Measurements from ENCODE around the gene C1QL2.

C1QL2 gene

GRCh38 chr2:119195001-119195400 lies 36.5 kb upstream of the C1QL2 start:
- TF ChIP-seq CTCF (IDR thresholded peaks at IDR 0.05; ENCODE audit: low read depth, low read length, missing control alignments), result no peak
- no peak for DNase-seq (ENCODE audit: extremely low read depth, low read depth)
- no peak overlapping the region for H3K4me3 ChIP-seq (replicated peaks; ENCODE audit: low read depth, low read length)

- no peak for DNase-seq (ENCODE audit: extremely low read depth, low read depth)
- peak; percentile 3 for TF ChIP-seq CTCF (IDR thresholded peaks at IDR 0.05; ENCODE audit: low read depth, low read length, missing control alignments)
- H3K4me3 ChIP-seq (replicated peaks; ENCODE audit: low read depth, low read length), result no peak overlapping the region
These were observed 34.3 kb upstream of the C1QL2 start for GRCh38 chr2:119192893-119193292.

- DNase-seq (ENCODE audit: extremely low read depth, low read depth), result no peak
- no peak overlapping the region for H3K4me3 ChIP-seq (replicated peaks; ENCODE audit: low read depth, low read length)
- no peak for TF ChIP-seq CTCF (IDR thresholded peaks at IDR 0.05; ENCODE audit: low read depth, low read length, missing control alignments)
These were observed 32.0 kb upstream of the C1QL2 start for GRCh38 chr2:119190321-119191111.

- no peak for DNase-seq (ENCODE audit: extremely low read depth, low read depth)
- no peak overlapping the region for H3K4me3 ChIP-seq (replicated peaks; ENCODE audit: low read depth, low read length)
- TF ChIP-seq CTCF (IDR thresholded peaks at IDR 0.05; ENCODE audit: low read depth, low read length, missing control alignments), result no peak
These were observed 26.0 kb upstream of the C1QL2 start for GRCh38 chr2:119184512-119184911.

- DNase-seq (ENCODE audit: extremely low read depth, low read depth), result no peak
- H3K4me3 ChIP-seq (replicated peaks; ENCODE audit: low read depth, low read length), result no peak overlapping the region
- TF ChIP-seq CTCF (IDR thresholded peaks at IDR 0.05; ENCODE audit: low read depth, low read length, missing control alignments), result no peak
These were observed 23.4 kb upstream of the C1QL2 start for GRCh38 chr2:119181791-119182445.

- no peak for DNase-seq (ENCODE audit: extremely low read depth, low read depth)
- no peak for TF ChIP-seq CTCF (IDR thresholded peaks at IDR 0.05; ENCODE audit: low read depth, low read length, missing control alignments)
- no peak overlapping the region for H3K4me3 ChIP-seq (replicated peaks; ENCODE audit: low read depth, low read length)
These were observed 22.8 kb upstream of the C1QL2 start for GRCh38 chr2:119181391-119181790.
